ENCODE measurements around the gene ZNRD2. TPM values are rescaled to one million over a fixed set of nuclear protein-coding genes. Genes with fewer than 3 reads are reported as not detected.

ZNRD2 gene
- total RNA-seq, 1 donor from 2014 or later, result 32.2 TPM

- Mint-ChIP-seq H3K4me3 (no peak overlapping the region), H3K36me3 (ENCODE audit: low read depth) (no peaks in the 10 kb centered on the region), H3K4me1 (peaks cover 47% of the 10 kb centered on the region), H3K27me3 (ENCODE audit: low read depth) (peaks cover 37% of the 10 kb centered on the region), H3K9me3 (no peaks in the 10 kb centered on the region), H3K27ac (ENCODE audit: unreplicated experiment) (no peak overlapping the region)
- TF ChIP-seq, protein P1, sequence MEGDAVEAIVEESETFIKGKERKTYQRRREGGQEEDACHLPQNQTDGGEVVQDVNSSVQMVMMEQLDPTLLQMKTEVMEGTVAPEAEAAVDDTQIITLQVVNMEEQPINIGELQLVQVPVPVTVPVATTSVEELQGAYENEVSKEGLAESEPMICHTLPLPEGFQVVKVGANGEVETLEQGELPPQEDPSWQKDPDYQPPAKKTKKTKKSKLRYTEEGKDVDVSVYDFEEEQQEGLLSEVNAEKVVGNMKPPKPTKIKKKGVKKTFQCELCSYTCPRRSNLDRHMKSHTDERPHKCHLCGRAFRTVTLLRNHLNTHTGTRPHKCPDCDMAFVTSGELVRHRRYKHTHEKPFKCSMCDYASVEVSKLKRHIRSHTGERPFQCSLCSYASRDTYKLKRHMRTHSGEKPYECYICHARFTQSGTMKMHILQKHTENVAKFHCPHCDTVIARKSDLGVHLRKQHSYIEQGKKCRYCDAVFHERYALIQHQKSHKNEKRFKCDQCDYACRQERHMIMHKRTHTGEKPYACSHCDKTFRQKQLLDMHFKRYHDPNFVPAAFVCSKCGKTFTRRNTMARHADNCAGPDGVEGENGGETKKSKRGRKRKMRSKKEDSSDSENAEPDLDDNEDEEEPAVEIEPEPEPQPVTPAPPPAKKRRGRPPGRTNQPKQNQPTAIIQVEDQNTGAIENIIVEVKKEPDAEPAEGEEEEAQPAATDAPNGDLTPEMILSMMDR (conservative IDR thresholded peaks at IDR 0.05), result no peak
- DNase-seq (ENCODE audit: low read depth, low spot score), result no peak
Observed at GRCh38 chr11:65554057-65554818, 16.0 kb upstream of the ZNRD2 start.

DNA sequence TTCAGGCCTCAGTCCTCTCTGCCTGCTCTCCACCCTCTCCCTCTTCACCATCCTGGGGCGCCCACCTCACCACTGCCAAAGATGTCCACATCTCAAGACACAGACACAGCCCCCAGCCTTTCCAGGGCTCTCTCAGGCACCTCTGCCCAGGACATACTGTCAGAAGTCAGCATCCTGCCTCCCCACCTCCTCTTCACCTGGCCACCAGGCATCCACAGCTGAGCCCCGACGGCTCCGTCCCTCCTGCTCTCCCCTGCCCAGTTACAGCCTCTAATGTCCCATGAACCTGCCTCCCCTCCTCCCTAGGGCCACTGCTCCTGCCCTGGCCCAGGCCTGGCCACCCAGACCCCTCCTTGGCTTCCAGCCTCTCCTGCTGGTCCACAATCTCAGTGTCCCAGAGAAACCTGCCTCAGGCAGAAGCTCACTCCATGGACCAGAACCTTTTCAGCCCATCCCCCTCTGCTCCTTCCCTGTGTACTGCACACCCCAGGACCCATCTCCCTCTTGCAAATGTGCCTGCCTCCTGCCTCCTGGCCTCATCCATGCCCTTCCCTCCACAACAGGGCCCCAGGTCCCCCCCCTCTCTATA lies 15.3 kb upstream of the ZNRD2 start:
- Mint-ChIP-seq H3K4me3 (peak overlapping the region; percentile 12), H3K27me3 (ENCODE audit: low read depth) (peaks cover 33% of the 10 kb centered on the region), H3K27ac (ENCODE audit: unreplicated experiment) (peak overlapping the region; percentile 78), H3K4me1 (peaks cover 50% of the 10 kb centered on the region), H3K36me3 (ENCODE audit: low read depth) (no peaks in the 10 kb centered on the region), H3K9me3 (no peaks in the 10 kb centered on the region)
- TF ChIP-seq, protein P1 (conservative IDR thresholded peaks at IDR 0.05), result no peak
- DNase-seq (ENCODE audit: low read depth, low spot score), result no peak

DNA sequence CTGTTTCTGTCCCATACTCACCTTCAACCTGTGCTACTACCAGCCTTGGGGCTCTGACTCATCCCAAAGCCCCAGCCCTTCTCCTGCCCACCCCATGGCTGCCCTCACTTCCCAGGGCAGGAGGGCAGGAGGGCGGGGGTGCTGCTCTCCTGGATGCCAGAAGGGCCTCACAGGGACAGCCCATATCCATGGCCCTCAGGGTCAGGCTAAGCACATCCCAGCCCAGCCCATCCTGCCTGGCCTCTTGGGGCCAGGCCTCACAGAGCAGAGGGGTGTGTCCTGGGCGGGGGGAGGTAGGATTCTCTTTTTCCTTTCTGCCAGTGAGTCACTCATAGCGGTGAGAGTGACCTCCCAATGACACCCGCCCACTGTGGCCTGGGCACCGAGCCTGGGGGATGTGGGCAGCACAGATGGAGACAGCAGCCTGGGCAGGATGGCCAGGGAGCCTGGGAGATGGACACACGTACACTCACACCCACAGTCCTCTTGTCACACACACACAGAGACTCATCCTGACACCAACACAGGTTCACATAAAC lies 14.5 kb upstream of the ZNRD2 start:
- H3K4me3 Mint-ChIP-seq, result peak overlapping the region; percentile 69
- DNase-seq (ENCODE audit: low read depth, low spot score), result no peak
- TF ChIP-seq, protein P1 (conservative IDR thresholded peaks at IDR 0.05), result no peak
- peaks cover 57% of the 10 kb centered on the region for H3K4me1 Mint-ChIP-seq
- H3K27ac Mint-ChIP-seq (ENCODE audit: unreplicated experiment), result no peak overlapping the region
- H3K9me3 Mint-ChIP-seq, result no peaks in the 10 kb centered on the region
- peaks cover 31% of the 10 kb centered on the region for H3K27me3 Mint-ChIP-seq (ENCODE audit: low read depth)
- H3K36me3 Mint-ChIP-seq (ENCODE audit: low read depth), result no peaks in the 10 kb centered on the region

DNA sequence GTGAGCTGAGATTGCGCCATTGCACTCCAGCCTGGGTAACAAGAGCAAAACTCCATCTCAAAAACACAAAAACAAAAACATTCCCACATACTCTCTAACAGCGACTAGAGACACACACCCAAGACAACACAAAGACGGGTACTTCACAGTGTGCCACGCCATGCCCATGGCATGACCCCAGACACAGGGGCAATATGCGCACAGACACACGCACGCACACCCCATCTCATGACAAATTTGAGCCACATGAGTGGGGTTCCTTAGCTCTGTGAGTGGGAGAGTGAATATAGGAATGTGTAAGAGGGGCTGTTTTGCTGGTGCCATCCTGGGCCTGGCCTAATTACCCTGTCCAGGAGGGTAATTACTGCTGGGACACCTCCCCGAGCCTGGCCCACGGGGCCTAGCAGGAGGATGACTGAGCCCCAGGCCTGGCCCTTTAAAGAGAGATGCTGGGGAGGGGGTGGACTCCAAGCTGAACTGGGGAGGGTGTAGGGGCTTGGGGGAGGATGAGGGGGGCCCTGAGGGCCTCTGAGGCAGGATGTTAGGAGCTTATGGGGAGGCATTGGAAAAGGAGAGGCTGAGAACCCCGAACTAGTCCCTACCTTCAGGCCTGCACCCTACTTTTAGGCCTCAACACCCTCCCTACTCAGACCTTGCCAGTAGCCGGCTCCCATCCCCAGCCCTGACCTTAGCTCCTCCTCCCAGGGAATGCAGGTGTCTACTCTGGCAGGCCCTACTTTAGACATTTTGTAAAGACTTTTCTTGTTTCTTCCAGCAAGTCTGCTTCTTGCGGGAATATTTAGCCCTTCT lies 13.6 kb upstream of the ZNRD2 start:
- peaks cover 23% of the 10 kb centered on the region for H3K27me3 Mint-ChIP-seq (ENCODE audit: low read depth)
- H3K36me3 Mint-ChIP-seq (ENCODE audit: low read depth), result no peaks in the 10 kb centered on the region
- no peak overlapping the region for H3K27ac Mint-ChIP-seq (ENCODE audit: unreplicated experiment)
- DNase-seq (ENCODE audit: low read depth, low spot score), result no peak
- peaks cover 52% of the 10 kb centered on the region for H3K4me1 Mint-ChIP-seq
- H3K9me3 Mint-ChIP-seq, result no peaks in the 10 kb centered on the region
- TF ChIP-seq, protein P1 (conservative IDR thresholded peaks at IDR 0.05), result no peak
- peak overlapping the region; percentile 84 for H3K4me3 Mint-ChIP-seq

DNA sequence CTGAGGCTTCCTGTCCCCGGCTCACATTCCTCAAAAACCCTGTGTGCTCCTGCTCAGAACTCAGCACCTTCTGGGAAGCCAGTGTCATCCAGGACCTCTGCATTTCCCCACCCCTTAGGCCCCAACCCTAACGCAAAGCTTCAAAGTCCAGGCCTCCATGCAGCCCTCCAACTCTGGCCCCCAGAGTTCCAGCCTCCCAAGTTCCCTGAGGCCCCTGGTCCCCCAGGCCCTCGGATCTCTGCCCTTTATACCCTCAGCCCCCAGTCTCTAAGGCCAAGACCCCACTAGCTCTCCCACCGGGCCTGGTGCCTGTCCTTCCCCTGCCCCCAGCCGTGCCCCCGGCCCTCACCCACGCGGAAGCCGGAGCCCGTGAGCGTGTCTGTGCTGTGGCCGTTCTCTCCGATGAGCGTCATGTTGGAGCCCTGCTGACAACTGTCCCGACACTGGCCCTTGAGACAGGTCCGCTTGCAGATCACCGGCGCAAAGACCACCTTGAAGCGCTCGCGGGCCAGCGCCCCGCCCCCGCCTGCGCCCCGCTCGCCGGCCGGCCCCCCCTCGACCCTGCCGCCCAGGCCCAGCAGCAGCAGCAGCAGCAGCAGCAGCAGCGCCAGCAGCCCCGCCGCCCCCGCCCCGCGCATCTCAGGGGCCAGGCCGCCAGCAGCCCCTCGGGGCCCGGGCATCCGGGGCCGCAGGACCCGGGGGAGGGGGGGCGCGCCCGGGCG lies 12.8 kb upstream of the ZNRD2 start:
- Mint-ChIP-seq H3K27ac (ENCODE audit: unreplicated experiment) (peak overlapping the region; percentile 52), H3K9me3 (no peaks in the 10 kb centered on the region), H3K4me1 (peaks cover 49% of the 10 kb centered on the region), H3K27me3 (ENCODE audit: low read depth) (peaks cover 19% of the 10 kb centered on the region), H3K36me3 (ENCODE audit: low read depth) (no peaks in the 10 kb centered on the region), H3K4me3 (peak overlapping the region; percentile 84)
- TF ChIP-seq, protein P1 (conservative IDR thresholded peaks at IDR 0.05), result no peak
- DNase-seq (ENCODE audit: low read depth, low spot score), result no peak
